Thoracic aorta (tissue), 2 donors: Measurements from ENCODE around the gene TRANK1. TPM values are rescaled to one million over a fixed set of nuclear protein-coding genes. Genes with fewer than 3 reads are reported as not detected.

ENCODE experiments used
- ATAC-seq: fragments of 150-250 bp; one replicate; pipeline ENCODE4 v1.8.0; 2017; ENCODE audit warnings: low read depth; ENCODE audit not compliant: insufficient number of reproducible peaks, low FRiP score
- DNase-seq: peaks from one replicate; pipeline ENCODE4 v3.0.0-alpha.2; 2020; ENCODE audit warnings: low spot score
- H3K27ac ChIP-seq, 2 donors: fragments of 200-600 bp; sonication (generic); 1 replicate in 1 of 2; 2 replicates in 1 of 2; pipeline ENCODE4 v1.5.1; 2016; ENCODE audit warnings: mild to moderate bottlenecking in 2 of 2, moderate library complexity in 2 of 2
- H3K27me3 ChIP-seq: fragments of 200-600 bp; sonication (generic); replicated peaks from 2 replicates; pipeline ENCODE4 v1.6.0; 2016; ENCODE audit warnings: mild to moderate bottlenecking; ENCODE audit not compliant: insufficient read depth
- H3K36me3 ChIP-seq: fragments of 200-600 bp; sonication (generic); one replicate; pipeline ENCODE4 v1.5.1; 2016
- H3K4me1 ChIP-seq, 2 donors: fragments of 200-600 bp; sonication (generic); 1 replicate in 1 of 2; 2 replicates in 1 of 2; pipeline versions ENCODE4 v1.5.1 to v1.6.0; 2016; ENCODE audit warnings: low read depth in 2 of 2, mild to moderate bottlenecking in 1 of 2; ENCODE audit not compliant: control insufficient read depth in 1 of 2
- H3K4me3 ChIP-seq: fragments of 200-600 bp; sonication (generic); 2 replicates; pipeline ENCODE4 v1.5.1; 2016; ENCODE audit warnings: mild to moderate bottlenecking
- H3K9me3 ChIP-seq: fragments of 200-600 bp; sonication (generic); 2 replicates; pipeline ENCODE4 v1.5.1; 2016
- total RNA-seq, 2 donors: library from RNA; depleted of rRNA; stranded (reverse); fragments of >200 nt; gene quantifications; one replicate each; pipeline versions ENCODE4 v1.1.0 to v1.2.3, GENCODE V29; 2016
- TF ChIP-seq, protein P1 (sequence below): fragments of 200-600 bp; sonication (generic); IDR thresholded peaks from one replicate; pipeline ENCODE4 v1.5.1; 2019; ENCODE audit warnings: antibody characterized with exemption

TRANK1 gene
- total RNA-seq, 2 donors from 2014 or later = 21.3 to 31.6 TPM

DNA sequence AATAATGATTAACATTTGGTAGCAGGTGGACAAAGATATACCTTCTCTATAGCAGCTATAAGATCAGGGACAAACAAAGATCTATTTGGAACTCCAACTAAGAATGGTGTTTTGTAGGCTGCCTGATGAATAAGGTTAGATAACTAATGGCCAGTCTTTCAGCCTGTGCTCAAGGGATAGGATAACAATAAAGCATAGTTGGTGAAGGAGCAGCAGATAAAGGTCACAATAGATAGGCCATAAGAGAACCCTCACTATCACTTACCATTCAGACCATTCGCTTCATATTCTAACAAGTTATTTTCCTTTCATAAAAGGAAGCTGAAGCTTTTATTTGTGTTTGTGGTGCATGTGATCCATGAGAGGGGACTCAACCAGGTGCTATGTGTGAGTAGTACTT lies 28.3 kb upstream of the TRANK1 start:
- no peaks in the 10 kb centered on the region for H3K27me3 ChIP-seq
- no peak overlapping the region for H3K27ac ChIP-seq
- no peaks in the 10 kb centered on the region for H3K9me3 ChIP-seq
- no peak for DNase-seq
- ATAC-seq = no peak
- TF ChIP-seq, protein P1, sequence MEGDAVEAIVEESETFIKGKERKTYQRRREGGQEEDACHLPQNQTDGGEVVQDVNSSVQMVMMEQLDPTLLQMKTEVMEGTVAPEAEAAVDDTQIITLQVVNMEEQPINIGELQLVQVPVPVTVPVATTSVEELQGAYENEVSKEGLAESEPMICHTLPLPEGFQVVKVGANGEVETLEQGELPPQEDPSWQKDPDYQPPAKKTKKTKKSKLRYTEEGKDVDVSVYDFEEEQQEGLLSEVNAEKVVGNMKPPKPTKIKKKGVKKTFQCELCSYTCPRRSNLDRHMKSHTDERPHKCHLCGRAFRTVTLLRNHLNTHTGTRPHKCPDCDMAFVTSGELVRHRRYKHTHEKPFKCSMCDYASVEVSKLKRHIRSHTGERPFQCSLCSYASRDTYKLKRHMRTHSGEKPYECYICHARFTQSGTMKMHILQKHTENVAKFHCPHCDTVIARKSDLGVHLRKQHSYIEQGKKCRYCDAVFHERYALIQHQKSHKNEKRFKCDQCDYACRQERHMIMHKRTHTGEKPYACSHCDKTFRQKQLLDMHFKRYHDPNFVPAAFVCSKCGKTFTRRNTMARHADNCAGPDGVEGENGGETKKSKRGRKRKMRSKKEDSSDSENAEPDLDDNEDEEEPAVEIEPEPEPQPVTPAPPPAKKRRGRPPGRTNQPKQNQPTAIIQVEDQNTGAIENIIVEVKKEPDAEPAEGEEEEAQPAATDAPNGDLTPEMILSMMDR = no peak
- no peaks in the 10 kb centered on the region for H3K4me1 ChIP-seq
- H3K36me3 ChIP-seq = no peaks in the 10 kb centered on the region
- H3K4me3 ChIP-seq = no peak overlapping the region

DNA sequence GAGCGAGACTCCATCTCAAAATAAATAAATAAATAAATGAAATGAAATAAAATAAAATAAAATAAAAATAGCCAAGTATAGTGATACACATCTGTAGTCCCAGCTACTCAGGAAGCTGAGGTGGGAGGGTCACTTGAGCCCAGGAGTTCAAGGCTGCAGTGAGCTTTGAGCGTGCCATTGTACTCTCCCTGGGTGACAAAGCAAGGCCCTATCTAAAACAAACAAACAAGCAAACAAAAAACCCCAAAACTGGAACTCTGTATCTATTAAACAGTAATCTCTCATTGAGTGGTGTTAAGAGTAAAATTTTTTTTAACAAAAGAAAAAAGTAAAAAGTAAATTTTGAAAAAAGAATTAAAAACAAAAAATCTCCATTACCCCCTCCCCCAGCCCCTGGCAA lies 27.3 kb upstream of the TRANK1 start:
- no peak overlapping the region for H3K27ac ChIP-seq

DNA sequence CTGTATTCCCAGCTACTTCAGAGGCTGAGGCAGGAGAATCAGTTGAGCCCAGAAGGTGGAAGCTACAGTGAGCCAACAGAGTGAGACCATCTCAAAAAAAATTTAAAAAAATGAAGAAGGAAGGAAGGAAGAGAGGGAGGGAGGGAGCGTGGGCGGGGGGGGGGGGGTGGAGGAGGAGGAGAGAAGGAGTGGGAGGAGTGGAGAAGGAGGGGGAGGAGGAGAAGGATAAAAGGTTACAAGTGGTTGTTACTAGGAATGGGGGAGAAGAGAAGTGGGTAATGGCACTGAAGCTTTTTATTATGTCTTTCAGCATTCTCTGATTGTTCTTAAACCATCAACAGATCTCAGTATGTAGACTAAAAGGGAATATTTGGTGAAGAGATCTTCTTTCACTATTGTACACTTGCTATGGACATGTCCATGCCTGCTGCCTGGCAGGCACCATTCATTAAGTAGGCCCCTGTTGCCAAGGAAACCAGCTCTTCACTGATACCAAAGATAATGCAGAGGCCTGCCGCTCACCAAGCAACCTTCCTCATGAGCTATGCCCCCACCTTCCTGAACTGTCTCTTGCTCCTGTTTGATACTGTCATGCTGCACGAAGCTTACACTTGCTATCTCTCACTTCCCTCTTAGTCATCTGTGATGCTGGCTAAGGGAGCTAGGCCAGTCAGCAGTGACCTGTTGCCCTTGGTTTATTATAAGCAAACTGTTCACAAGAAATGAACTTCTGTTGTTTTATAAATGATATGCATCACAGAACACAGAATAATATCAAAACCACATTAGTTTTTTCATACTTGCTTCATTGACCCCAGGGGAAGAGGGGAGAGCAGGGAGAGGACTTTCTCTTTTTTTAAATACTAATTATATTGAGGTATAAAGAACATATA lies 24.9 kb upstream of the TRANK1 start:
- no peak overlapping the region for H3K27ac ChIP-seq
- ATAC-seq = no peak
- no peaks in the 10 kb centered on the region for H3K4me1 ChIP-seq
- no peaks in the 10 kb centered on the region for H3K36me3 ChIP-seq
- no peak overlapping the region for H3K4me3 ChIP-seq
- DNase-seq = no peak
- TF ChIP-seq, protein P1 = no peak
- H3K9me3 ChIP-seq = no peaks in the 10 kb centered on the region
- no peaks in the 10 kb centered on the region for H3K27me3 ChIP-seq

More for the DNA sequence above, 27.3 kb upstream of the TRANK1 start:
- H3K36me3 ChIP-seq = no peaks in the 10 kb centered on the region
- H3K4me1 ChIP-seq = no peaks in the 10 kb centered on the region
- TF ChIP-seq, protein P1 = no peak
- H3K4me3 ChIP-seq = no peak overlapping the region
- H3K9me3 ChIP-seq = no peaks in the 10 kb centered on the region
- DNase-seq = no peak
- H3K27me3 ChIP-seq = no peaks in the 10 kb centered on the region
- no peak for ATAC-seq

DNA sequence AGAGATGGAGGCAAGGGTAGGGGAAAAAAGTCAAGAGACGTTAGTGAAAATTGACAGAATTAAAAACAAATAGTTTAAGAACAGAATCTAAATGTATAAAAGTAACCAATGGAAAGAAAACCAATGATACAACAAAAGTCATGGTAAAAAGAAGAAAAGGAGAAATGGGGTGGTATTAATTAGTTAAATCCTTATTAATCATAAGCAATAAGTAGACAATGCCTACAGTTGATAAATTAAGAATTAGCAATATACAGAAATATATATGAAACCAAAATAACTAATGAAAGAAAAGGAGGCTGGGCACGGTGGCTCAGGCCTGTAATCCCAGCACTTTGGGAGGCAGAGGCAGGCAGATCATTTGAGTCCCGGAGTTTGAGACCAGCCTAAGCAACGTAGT lies 24.2 kb upstream of the TRANK1 start:
- H3K27ac ChIP-seq = no peak overlapping the region

DNA sequence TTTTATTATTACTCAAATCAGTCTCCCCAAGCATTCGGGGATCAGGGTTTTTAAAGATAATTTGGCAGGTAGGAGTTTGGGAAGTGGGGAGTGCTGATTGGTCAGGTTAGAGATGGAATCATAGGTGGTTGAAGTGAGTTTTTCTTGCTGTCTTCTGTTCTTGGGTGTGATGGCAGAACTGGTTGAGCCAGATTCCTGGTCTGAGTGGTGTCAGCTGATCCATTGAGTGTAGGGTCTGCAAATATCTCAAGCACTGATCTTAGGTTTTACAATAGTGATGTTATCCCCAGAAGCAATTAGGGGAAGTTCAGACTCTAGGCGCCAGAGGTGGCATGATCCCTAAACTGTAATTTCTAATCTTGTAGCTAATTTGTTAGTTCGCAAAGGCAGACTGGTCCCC lies 20.6 kb upstream of the TRANK1 start:
- Histone ChIP-seq H3K27ac (no peak overlapping the region), H3K4me1 (no peaks in the 10 kb centered on the region), H3K9me3 (no peaks in the 10 kb centered on the region), H3K36me3 (no peaks in the 10 kb centered on the region), H3K4me3 (no peak overlapping the region), H3K27me3 (no peaks in the 10 kb centered on the region)
- TF ChIP-seq, protein P1 = no peak
- DNase-seq (no peak), ATAC-seq (no peak)

More for the DNA sequence above, 24.2 kb upstream of the TRANK1 start:
- no peaks in the 10 kb centered on the region for H3K27me3 ChIP-seq
- DNase-seq (no peak), ATAC-seq (no peak)
- H3K9me3 ChIP-seq = no peaks in the 10 kb centered on the region
- TF ChIP-seq, protein P1 = no peak
- no peak overlapping the region for H3K4me3 ChIP-seq
- H3K36me3 ChIP-seq = no peaks in the 10 kb centered on the region
- H3K4me1 ChIP-seq = no peaks in the 10 kb centered on the region
